H9 (cell line): ENCODE measurements around the gene RBMS3. TPM values are rescaled to one million over a fixed set of nuclear protein-coding genes. Genes with fewer than 3 reads are reported as not detected.

Source experiments
- DNase-seq: peaks from one replicate; pipeline ENCODE4 v3.0.0-alpha.2; 2017
- H2AFZ ChIP-seq: one replicate; pipeline ENCODE4 v1.6.1; 2013; ENCODE audit warnings: mild to moderate bottlenecking, low read length, control low read depth, moderate library complexity
- H2AK5ac ChIP-seq: 2 replicates; pipeline ENCODE4 v1.6.1; 2013; ENCODE audit warnings: low read length, control low read depth, mixed read lengths; ENCODE audit not compliant: insufficient read length
- H2BK120ac ChIP-seq: one replicate; pipeline ENCODE4 v1.6.1; 2013; ENCODE audit warnings: low read depth, mild to moderate bottlenecking, low read length, control low read depth, inconsistent platforms; ENCODE audit not compliant: poor library complexity, severe bottlenecking
- H2BK12ac ChIP-seq: 2 replicates; pipeline ENCODE4 v1.6.1; 2013; ENCODE audit warnings: low read length, control low read depth, mixed read lengths, low read depth; ENCODE audit not compliant: insufficient read length
- H2BK15ac ChIP-seq: 2 replicates; pipeline ENCODE4 v1.6.1; 2013; ENCODE audit warnings: low read depth, low read length, control low read depth
- H2BK20ac ChIP-seq: one replicate; pipeline ENCODE4 v1.6.1; 2013; ENCODE audit warnings: low read depth, mild to moderate bottlenecking, low read length, control low read depth, inconsistent platforms; ENCODE audit not compliant: poor library complexity, severe bottlenecking
- H2BK5ac ChIP-seq: 2 replicates; pipeline ENCODE4 v1.6.1; 2013; ENCODE audit warnings: low read length, control low read depth, mixed read lengths; ENCODE audit not compliant: insufficient read length
- H3K14ac ChIP-seq: 2 replicates; pipeline ENCODE4 v1.6.1; 2013; ENCODE audit warnings: low read length, control low read depth; ENCODE audit not compliant: insufficient read depth
- H3K18ac ChIP-seq: 2 replicates; pipeline ENCODE4 v1.6.1; 2013; ENCODE audit warnings: low read depth, mild to moderate bottlenecking, mixed read lengths, low read length, control low read depth; ENCODE audit not compliant: insufficient read length
- H3K23ac ChIP-seq: 2 replicates; pipeline ENCODE4 v1.6.1; 2013; ENCODE audit warnings: low read length, control low read depth, mixed read lengths, low read depth; ENCODE audit not compliant: insufficient read length
- H3K23me2 ChIP-seq: 2 replicates; pipeline ENCODE4 v1.6.1; 2013; ENCODE audit warnings: low read depth, mild to moderate bottlenecking, mixed read lengths, low read length, control low read depth; ENCODE audit not compliant: insufficient read length, poor library complexity, severe bottlenecking
- H3K27ac ChIP-seq: 2 replicates; pipeline ENCODE4 v1.5.1; 2013; ENCODE audit warnings: low read length, control low read depth, mixed read lengths, low read depth; ENCODE audit not compliant: insufficient read length
- H3K27me3 ChIP-seq: 2 replicates; pipeline ENCODE4 v1.6.1; 2013; ENCODE audit warnings: low read length, control low read depth, inconsistent platforms; ENCODE audit not compliant: insufficient read depth
- H3K4ac ChIP-seq: 2 replicates; pipeline ENCODE4 v1.6.1; 2013; ENCODE audit warnings: low read depth, mild to moderate bottlenecking, control low read depth, inconsistent platforms, low read length, moderate library complexity
- H3K4me1 ChIP-seq: 2 replicates; pipeline ENCODE4 v1.6.1; 2013; ENCODE audit warnings: low read length, control low read depth, inconsistent platforms; ENCODE audit not compliant: insufficient read depth
- H3K4me2 ChIP-seq: 2 replicates; pipeline ENCODE4 v1.6.1; 2013; ENCODE audit warnings: low read length, control low read depth, mixed read lengths; ENCODE audit not compliant: insufficient read length, insufficient read depth
- H3K56ac ChIP-seq: 2 replicates; pipeline ENCODE4 v1.6.1; 2013; ENCODE audit warnings: low read depth, mild to moderate bottlenecking, mixed read lengths, low read length, control low read depth; ENCODE audit not compliant: insufficient read length
- H3K79me1 ChIP-seq: 2 replicates; pipeline ENCODE4 v1.6.1; 2013; ENCODE audit warnings: low read depth, mild to moderate bottlenecking, moderate library complexity, low read length, control low read depth, inconsistent platforms; ENCODE audit not compliant: insufficient read depth, poor library complexity, severe bottlenecking
- H3K79me2 ChIP-seq: 2 replicates; pipeline ENCODE4 v1.6.1; 2013; ENCODE audit warnings: low read length, control low read depth, inconsistent platforms; ENCODE audit not compliant: insufficient read depth
- H3K9ac ChIP-seq: 2 replicates; pipeline ENCODE4 v1.6.1; 2013; ENCODE audit warnings: low read length, control low read depth, mixed read lengths; ENCODE audit not compliant: insufficient read length; ENCODE audit errors: extremely low read depth
- H3K9me3 ChIP-seq: one replicate; pipeline ENCODE4 v1.6.1; 2013; ENCODE audit warnings: low read depth, low read length, inconsistent platforms; ENCODE audit not compliant: control insufficient read depth
- H3T11ph ChIP-seq: one replicate; pipeline ENCODE4 v1.6.1; 2013; ENCODE audit warnings: mild to moderate bottlenecking, low read length, control low read depth, inconsistent platforms
- H4K20me1 ChIP-seq: one replicate; pipeline ENCODE4 v1.6.1; 2013; ENCODE audit not compliant: control insufficient read depth, insufficient read length, insufficient read depth
- H4K5ac ChIP-seq: 2 replicates; pipeline ENCODE4 v1.6.1; 2013; ENCODE audit warnings: low read depth, mild to moderate bottlenecking, mixed read lengths, low read length, control low read depth; ENCODE audit not compliant: insufficient read length
- H4K8ac ChIP-seq: replicated peaks from 2 replicates; pipeline ENCODE4 v1.6.1; 2013; ENCODE audit warnings: low read length, control low read depth, mixed read lengths, low read depth; ENCODE audit not compliant: insufficient read length
- H4K91ac ChIP-seq: 2 replicates; pipeline ENCODE4 v1.6.1; 2013; ENCODE audit warnings: low read depth, mild to moderate bottlenecking, moderate library complexity, mixed read lengths, low read length, control low read depth; ENCODE audit not compliant: insufficient read length
- H3K27ac Mint-ChIP-seq, 3 experiments: 2 replicates in 2 of 3; 3 replicates in 1 of 3; pipeline ENCODE4 v1.8.0; 2020 to 2021; ENCODE audit warnings: mixed read lengths in 3 of 3, mild to moderate bottlenecking in 1 of 3, moderate library complexity in 1 of 3
- H3K27me3 Mint-ChIP-seq: 2 replicates; pipeline ENCODE4 v1.8.0; 2021; ENCODE audit warnings: low read depth, mild to moderate bottlenecking, moderate library complexity, mixed read lengths
- H3K36me3 Mint-ChIP-seq, 3 experiments: 2 replicates in 2 of 3; 3 replicates in 1 of 3; pipeline ENCODE4 v1.8.0; 2020 to 2021; ENCODE audit warnings: low read depth in 3 of 3, mixed read lengths in 3 of 3; ENCODE audit not compliant: insufficient read depth in 1 of 3
- H3K4me1 Mint-ChIP-seq, 2 experiments: 2 replicates each; pipeline ENCODE4 v1.8.0; 2020; ENCODE audit warnings: mixed read lengths in 2 of 2
- H3K4me3 Mint-ChIP-seq, 2 experiments: 2 replicates in 1 of 2; 3 replicates in 1 of 2; pipeline ENCODE4 v1.8.0; 2020 to 2021; ENCODE audit warnings: mild to moderate bottlenecking in 2 of 2, mixed read lengths in 2 of 2, moderate library complexity in 1 of 2
- H3K9me3 Mint-ChIP-seq, 2 experiments: 2 replicates in 1 of 2; 3 replicates in 1 of 2; pipeline ENCODE4 v1.8.0; 2020; ENCODE audit warnings: mild to moderate bottlenecking in 2 of 2, mixed read lengths in 2 of 2, moderate library complexity in 1 of 2
- CTCF ChIP-seq: fragments of 200-600 bp; sonication (generic); conservative IDR thresholded peaks from 3 replicates; pipeline ENCODE4 v1.8.0; 2021; ENCODE audit warnings: antibody characterized with exemption, mild to moderate bottlenecking
- WGBS: extraction: QIAGEN DNeasy Blood & Tissue Kit; methylation state at CpG from one replicate; pipeline ENCODE4 v1.1.7; 2013; ENCODE audit warnings: missing lambda C conversion rate, low lambda C conversion rate, mixed read lengths; ENCODE audit not compliant: insufficient read length; ENCODE audit errors: extremely low coverage; 5-methylcytosine and 5-hydroxymethylcytosine counted together
- total RNA-seq: library from RNA; stranded (reverse); gene quantifications from 2 replicates; pipeline ENCODE4 v1.2.1, GENCODE V29; 2021

RBMS3 gene
- total RNA-seq, 1 experiment from 2014 or later, result 8.1 TPM

GRCh38 chr3:29408676-29409075, 127.8 kb downstream of the RBMS3 start:
- Histone ChIP-seq H2BK120ac (no peak overlapping the region), H2AK5ac (no peak overlapping the region), H3K79me1 (no peaks in the 10 kb centered on the region), H2BK15ac (no peak overlapping the region), H3K27me3 (no peaks in the 10 kb centered on the region), H4K8ac (no peak overlapping the region), H3K9me3 (no peaks in the 10 kb centered on the region), H4K5ac (no peak overlapping the region), H3K4me1 (no peaks in the 10 kb centered on the region; the same call in 1 of the 2 replicates), H3K4me2 (no peak overlapping the region), H2BK5ac (no peak overlapping the region), H3K4ac (no peak overlapping the region), H2BK20ac (no peak overlapping the region), H3K56ac (no peak overlapping the region), H3K14ac (no peak overlapping the region), H3T11ph (no peak overlapping the region), H3K23me2 (no peaks in the 10 kb centered on the region), H3K9ac (no peak overlapping the region), H3K18ac (no peak overlapping the region), H3K27ac (no peak overlapping the region), H4K91ac (no peak overlapping the region), H3K23ac (no peak overlapping the region), H3K79me2 (no peaks in the 10 kb centered on the region), H4K20me1 (no peaks in the 10 kb centered on the region), H2AFZ (no peak overlapping the region), H2BK12ac (no peak overlapping the region)
- H3K36me3 Mint-ChIP-seq, result no peaks in the 10 kb centered on the region
- H3K4me1 Mint-ChIP-seq, result peaks cover 26 to 31% of the 10 kb centered on the region in 2 experiments
- H3K4me3 Mint-ChIP-seq, result no peak overlapping the region
- H3K27me3 Mint-ChIP-seq, result no peaks in the 10 kb centered on the region
- WGBS, result no CpG with 5 or more reads among the region's 3 CpGs
- no peaks in the 10 kb centered on the region; a peak in 1 of 5 replicates for H3K9me3 Mint-ChIP-seq
- DNase-seq, result no peak
- TF ChIP-seq CTCF, result no peak
- no peak overlapping the region for H3K27ac Mint-ChIP-seq
